Bronchial epithelial cell (primary cell): ENCODE results near the gene PTPN4. TPM values are rescaled to one million over a fixed set of nuclear protein-coding genes. Genes with fewer than 3 reads are reported as not detected.

Experiments used
- DNase-seq: peaks from one replicate; pipeline ENCODE4 v3.0.0-alpha.2; 2010; ENCODE audit warnings: low read depth
- FAIRE-seq: peaks from 2 replicates; lab custom pipeline; 2011; peaks lifted over from hg19 to GRCh38; lab: Jason Lieb, UNC
- H3K27me3 ChIP-seq: 2 replicates; pipeline ENCODE4 v1.5.1; 2011; ENCODE audit warnings: low read length; ENCODE audit not compliant: control insufficient read depth, insufficient read depth
- H3K36me3 ChIP-seq: 2 replicates; pipeline ENCODE4 v1.5.1; 2011; ENCODE audit warnings: low read length; ENCODE audit not compliant: control insufficient read depth, insufficient read depth
- H3K4me3 ChIP-seq: 2 replicates; pipeline ENCODE4 v1.5.1; 2011; ENCODE audit warnings: mild to moderate bottlenecking, low read depth, low read length, control low read depth
- CTCF ChIP-seq: IDR thresholded peaks from 2 replicates; pipeline ENCODE4 v1.5.1; 2011; ENCODE audit warnings: mild to moderate bottlenecking, moderate library complexity, low read length, control low read depth, inconsistent platforms; ENCODE audit not compliant: insufficient read depth, severe bottlenecking
- total RNA-seq: library from RNA; depleted of rRNA; stranded (reverse); fragments of >200 nt; gene quantifications from 2 replicates; pipeline ENCODE4 v1.2.1, GENCODE V29; 2014

The PTPN4 gene
- total RNA-seq, 1 donor from 2014 or later, result 20.5 TPM

GRCh38 chr2:119856469-119856901 lies 96.8 kb downstream of the PTPN4 start:
- no peaks in the 10 kb centered on the region for H3K27me3 ChIP-seq
- FAIRE-seq (no peak), DNase-seq (peak; percentile 59)
- no peaks in the 10 kb centered on the region for H3K36me3 ChIP-seq
- TF ChIP-seq CTCF, result no peak
- H3K4me3 ChIP-seq, result no peak overlapping the region

- DNase-seq, result no peak
- TF ChIP-seq CTCF, result no peak
- Histone ChIP-seq H3K4me3 (no peak overlapping the region), H3K27me3 (no peaks in the 10 kb centered on the region), H3K36me3 (no peaks in the 10 kb centered on the region)
- FAIRE-seq, result no peak
Measured at GRCh38 chr2:119857742-119858141, 98.0 kb downstream of the PTPN4 start.

GRCh38 chr2:119859528-119859927 lies 99.8 kb downstream of the PTPN4 start:
- DNase-seq (no peak), FAIRE-seq (no peak)
- Histone ChIP-seq H3K36me3 (no peaks in the 10 kb centered on the region), H3K27me3 (no peaks in the 10 kb centered on the region), H3K4me3 (no peak overlapping the region)
- no peak for TF ChIP-seq CTCF

- DNase-seq (no peak), FAIRE-seq (no peak)
- H3K36me3 ChIP-seq, result no peaks in the 10 kb centered on the region
Measured at GRCh38 chr2:119860924-119861323, 101.2 kb downstream of the PTPN4 start.

GRCh38 chr2:119862127-119862889 lies 102.6 kb downstream of the PTPN4 start:
- Histone ChIP-seq H3K4me3 (no peak overlapping the region), H3K27me3 (no peaks in the 10 kb centered on the region), H3K36me3 (no peaks in the 10 kb centered on the region)
- TF ChIP-seq CTCF, result no peak
- no peak for FAIRE-seq
- DNase-seq, result no peak

More at GRCh38 chr2:119860924-119861323, 101.2 kb downstream of the PTPN4 start:
- Histone ChIP-seq H3K27me3 (no peaks in the 10 kb centered on the region), H3K4me3 (no peak overlapping the region)
- no peak for TF ChIP-seq CTCF

- DNase-seq, result peak; percentile 38
- TF ChIP-seq CTCF, result no peak
- no peaks in the 10 kb centered on the region for H3K36me3 ChIP-seq
- no peaks in the 10 kb centered on the region for H3K27me3 ChIP-seq
- no peak for FAIRE-seq
- no peak overlapping the region for H3K4me3 ChIP-seq
Measured at GRCh38 chr2:119864318-119864717, 104.6 kb downstream of the PTPN4 start.
